HG03342 (cell line): ENCODE measurements around the gene HTR3E.
"Not testable (repeated sequence)": the region's sequence is repeated elsewhere in the genome, so short reads cannot be mapped to it uniquely, and the experiment has no call there.

ENCODE experiments used
- ATAC-seq: cut with Tn5 transposase; IDR thresholded peaks from one replicate; pipeline ENCODE4 v1.9.1; 2021; ENCODE audit warnings: mild to moderate bottlenecking, moderate library complexity; ENCODE audit not compliant: unreplicated experiment

The HTR3E gene

GRCh38 chr3:184096811-184097383 is at the start of gene HTR3E:
TSS of gene HTR3E (plus strand) at chr3:184097064. CDS start at chr3:184097530, 466 bp downstream.
- no peak for ATAC-seq

DNA sequence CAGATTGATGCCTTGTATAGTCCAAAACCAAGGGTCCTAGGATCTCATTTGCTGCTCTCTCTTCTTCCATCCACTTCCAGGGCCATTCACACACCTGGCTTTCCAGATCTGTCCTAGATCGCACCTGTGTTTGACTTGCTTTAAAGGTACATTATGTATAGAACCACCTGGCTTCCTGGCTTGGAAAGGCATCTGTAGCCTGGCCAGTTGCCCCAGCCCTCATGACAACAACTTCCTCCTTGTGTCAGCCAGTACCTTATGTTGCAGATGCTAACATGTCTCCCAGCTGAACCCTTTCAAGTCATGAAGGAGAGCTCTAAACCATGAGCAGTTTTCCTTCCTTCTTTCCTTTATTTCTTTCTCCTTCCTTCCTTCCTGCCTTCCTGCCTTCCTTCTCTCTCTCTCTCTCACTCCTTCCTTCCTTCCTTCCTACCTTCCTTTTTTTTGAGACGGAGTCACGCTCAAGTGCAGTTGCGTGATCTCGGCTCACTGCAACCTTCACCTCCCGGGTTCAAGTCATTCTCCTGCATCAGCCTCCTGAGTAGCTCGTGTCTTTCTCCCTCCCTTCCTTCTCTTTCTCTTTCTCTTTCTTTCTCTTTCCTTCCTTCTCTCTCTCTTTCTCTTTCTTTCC is 46.5 kb upstream of the HTR3E start:
- ATAC-seq: no peak

DNA sequence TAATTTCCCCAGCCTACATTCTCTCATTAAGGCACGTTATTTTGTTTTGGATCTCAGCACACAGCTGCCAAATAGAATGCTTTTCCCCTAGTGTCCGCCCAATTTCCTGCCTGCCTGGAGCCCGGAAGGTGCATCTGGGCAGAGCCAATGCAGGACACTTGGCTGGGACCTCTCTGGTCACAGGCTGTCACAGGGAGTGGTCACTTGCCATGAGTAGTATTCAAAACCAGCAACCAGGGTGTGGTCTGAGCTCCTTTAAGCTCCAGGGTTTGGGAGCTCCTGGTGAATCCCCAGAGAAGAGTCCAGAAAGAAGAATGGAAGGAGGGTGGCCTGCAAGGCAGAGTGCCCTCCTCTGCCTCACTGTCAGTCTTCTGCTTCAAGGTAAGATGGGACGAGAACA is 44.1 kb upstream of the HTR3E start, which contains the start of gene HTR3C:
Gene HTR3C, plus strand, starts transcription at position 281 of the 400 bp plus-strand sequence. Its CDS starts 34 bp downstream, at position 315.
- no peak for ATAC-seq

DNA sequence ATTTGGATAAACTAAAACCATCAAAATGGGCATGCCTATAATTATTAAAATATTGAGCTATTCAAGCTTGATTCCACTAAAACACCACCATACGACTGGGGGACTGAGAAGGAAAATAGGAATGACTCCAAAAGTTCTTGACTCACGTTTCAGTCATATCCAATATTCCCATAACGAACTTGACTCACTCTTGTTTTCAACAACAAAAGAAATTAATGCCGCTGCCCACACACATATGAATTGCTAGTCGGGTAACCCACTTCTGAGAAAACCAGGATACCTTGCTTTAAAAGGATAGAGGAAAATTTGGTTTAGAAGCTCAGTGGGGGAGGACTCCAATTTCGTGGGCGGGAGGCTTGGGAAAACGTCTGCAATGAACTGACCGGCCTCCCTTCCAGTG is 38.8 kb upstream of the HTR3E start:
- ATAC-seq: no peak

- ATAC-seq: no peak
These were observed 37.4 kb upstream of the HTR3E start for GRCh38 chr3:184059424-184059823.

DNA sequence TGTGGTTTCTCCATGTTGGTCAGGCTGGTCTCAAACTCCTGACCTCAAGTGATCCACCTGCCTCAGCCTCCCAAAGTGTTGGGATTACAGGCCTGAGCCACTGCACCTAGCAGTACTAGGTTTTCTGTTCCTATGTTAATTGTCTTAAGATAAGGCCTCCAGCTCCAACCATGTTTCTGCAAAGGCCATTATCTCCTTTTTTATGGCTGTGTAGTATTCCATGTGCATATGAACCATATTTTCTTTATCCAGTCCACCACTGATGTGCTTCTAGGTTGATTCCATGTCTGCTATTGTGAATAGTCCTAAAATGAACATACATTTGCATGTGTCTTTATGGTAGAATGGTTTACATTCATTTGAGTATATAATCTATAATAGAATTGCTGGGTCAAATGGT is 34.2 kb upstream of the HTR3E start:
- ATAC-seq: no peak

DNA sequence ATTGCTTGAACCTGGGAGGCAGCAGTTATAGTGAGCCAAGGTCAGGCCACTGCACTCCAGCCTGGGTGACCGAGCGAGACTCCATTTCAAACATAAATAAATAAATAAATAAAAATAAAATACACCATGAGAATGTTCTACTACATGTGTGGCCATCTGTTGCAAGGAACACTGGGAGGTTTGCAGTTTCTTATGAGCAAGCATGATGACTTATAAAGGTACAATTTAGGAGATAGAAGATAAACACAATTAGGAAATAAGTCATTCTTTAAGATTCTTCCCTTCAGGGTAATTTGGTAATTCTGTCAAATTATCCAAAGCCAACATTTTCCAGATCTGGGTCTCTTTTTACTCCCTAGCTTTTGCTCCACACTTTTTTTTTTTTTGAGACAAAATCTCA is 30.7 kb upstream of the HTR3E start:
- ATAC-seq: no peak

DNA sequence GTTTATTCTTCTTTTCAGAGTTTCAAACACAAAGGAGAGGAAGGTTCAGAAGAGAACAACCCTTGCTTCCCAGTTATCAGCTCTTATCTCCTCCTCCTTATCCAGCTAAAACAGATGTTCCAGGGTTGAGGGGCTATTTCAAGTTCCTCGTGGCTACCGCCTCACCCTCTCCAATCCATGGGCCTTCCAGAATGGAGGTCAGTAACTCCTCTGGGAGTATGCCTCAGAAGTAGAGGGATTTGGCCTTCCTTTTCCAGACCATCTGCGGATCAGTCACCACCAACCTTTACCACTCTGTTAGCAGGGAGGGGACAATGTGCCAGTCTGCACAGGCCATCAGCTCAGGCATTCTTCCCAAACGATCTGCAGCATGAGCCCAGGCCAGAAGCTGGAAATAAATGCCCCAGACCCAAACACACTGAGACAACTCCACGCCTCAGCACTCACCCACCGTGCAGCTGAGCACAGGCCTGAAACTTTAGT is 29.2 kb upstream of the HTR3E start:
- no peak for ATAC-seq

DNA sequence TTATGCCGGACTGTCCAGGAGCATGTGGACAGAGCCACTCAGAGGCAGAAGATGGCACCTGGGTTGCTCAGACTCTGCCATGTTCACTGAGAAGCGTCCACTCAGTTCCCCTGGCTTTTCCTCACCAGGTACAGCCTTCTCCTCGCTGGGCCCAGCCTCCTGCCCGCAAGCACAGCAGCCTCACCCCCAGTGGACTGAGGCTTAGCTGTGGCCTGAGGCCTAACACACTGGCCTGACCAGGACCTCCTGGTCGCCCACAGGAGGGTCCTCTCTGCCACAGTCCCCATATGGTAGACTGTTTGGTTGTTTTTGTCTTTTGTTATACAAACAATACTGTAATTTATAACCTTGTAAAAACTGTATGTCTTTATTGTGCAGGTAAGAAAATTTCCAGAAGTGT is 28.5 kb upstream of the HTR3E start:
- ATAC-seq: no peak

GRCh38 chr3:184071142-184071541 is 25.7 kb upstream of the HTR3E start:
- not testable (repeated sequence) for ATAC-seq

- no peak for ATAC-seq
These were observed 23.2 kb upstream of the HTR3E start for GRCh38 chr3:184073621-184074020.

DNA sequence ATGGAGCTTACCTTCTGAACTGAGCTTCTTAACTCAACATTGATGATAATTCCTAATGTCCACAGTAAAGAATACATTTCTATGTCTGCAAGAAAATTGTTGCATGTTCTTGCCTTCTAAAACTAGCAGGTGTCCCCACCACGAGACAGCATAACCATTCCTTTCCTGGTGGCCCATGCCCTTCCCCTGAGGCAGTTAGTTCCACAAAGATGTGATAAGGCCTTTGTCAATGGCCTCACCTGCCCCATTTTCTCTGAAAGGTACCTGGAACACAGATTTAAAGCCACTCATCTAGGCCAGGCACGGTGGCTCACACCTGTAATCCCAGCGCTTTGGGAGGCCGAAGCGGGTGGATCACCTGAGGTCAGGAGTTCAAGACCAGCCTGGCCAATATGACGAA is 21.0 kb upstream of the HTR3E start:
- ATAC-seq: no peak

GRCh38 chr3:184077881-184078280 is 19.0 kb upstream of the HTR3E start:
- no peak for ATAC-seq

- ATAC-seq: no peak
These were observed 18.0 kb upstream of the HTR3E start for GRCh38 chr3:184078851-184079250.

- no peak for ATAC-seq
These were observed 15.6 kb upstream of the HTR3E start for GRCh38 chr3:184081116-184081830.

GRCh38 chr3:184082034-184082433 is 14.8 kb upstream of the HTR3E start:
- ATAC-seq: no peak

- no peak for ATAC-seq
These were observed 14.4 kb upstream of the HTR3E start for GRCh38 chr3:184082465-184082864.

GRCh38 chr3:184085389-184085852 is 11.4 kb upstream of the HTR3E start:
- ATAC-seq: no peak

DNA sequence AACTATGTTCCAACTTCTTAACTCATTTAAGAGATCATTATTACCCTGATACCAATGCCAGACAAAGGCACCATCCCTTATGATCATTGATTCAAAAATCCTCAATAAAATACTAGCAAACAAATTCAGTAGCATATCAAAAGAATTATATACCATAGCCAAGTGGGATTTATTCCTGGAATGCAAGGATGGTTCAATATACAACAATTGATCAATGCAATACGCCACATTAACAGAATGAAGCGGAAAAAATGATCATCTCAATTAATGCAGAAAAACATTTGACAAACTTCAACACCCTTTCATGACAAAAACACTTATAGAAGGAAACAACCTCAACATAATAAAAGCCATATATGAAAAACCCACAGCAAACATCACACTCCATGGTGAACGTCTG is 4.7 kb upstream of the HTR3E start:
- no peak for ATAC-seq

DNA sequence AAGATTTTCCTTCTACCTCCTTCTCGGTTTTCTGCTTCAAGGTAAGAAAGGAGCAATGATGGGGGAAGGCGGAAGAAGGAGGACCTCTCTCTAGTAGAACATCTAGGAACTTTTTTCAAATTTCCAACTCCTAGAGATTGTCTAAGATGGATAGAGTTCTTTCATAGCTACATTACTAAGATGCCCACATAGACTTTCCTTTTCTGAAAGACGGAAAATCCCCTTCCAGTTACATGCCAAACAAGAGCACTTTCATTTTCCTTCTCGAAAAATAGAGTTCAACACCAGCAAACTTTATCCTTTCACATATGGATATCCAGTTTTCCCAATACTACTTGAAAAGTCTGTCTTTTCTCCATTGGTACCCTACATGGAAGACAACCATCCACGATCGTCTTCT is 692 bp downstream of the HTR3E start:
- no peak for ATAC-seq

DNA sequence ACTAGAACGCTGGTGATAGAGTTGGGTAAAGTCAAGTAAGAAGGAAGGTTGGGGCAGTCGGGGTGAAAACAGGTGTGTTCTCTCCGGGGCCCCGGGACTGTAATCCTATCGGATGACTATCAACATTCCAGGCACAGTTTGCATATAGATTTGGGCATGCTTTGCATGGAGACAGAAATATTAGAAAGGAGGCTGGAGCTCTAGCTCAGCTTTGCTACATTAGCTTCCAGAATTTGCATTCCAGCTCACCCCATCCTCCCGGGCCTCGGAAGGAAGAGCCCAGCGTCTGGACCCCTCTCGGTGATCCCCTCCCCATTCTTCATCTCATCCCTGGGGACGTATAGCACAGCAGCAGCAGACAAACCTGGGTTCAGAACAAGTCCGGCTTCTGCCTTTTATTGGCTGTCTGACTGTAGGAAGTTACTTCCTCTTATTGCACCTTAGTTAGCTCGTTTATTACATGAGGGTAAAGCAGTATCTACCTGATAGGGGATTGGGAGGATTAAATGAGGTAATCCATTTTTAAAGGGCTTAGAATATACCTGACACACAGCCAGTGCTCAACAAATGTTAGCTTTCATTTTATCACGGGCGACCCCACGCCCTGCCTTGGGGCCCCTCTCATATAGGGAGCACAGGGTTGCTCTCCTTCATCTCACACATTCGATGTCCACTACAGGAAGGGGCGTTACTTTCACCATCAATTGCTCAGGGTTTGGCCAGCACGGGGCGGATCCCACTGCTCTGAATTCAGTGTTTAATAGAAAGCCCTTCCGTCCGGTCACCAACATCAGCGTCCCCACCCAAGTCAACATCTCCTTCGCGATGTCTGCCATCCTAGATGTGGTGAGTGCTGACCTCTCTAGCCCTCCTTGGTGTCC is 3.2 kb downstream of the HTR3E start:
- ATAC-seq: no peak
